ENCODE results near the gene GSPT1. TPM values are rescaled to one million over a fixed set of nuclear protein-coding genes. Genes with fewer than 3 reads are reported as not detected.

Gene GSPT1
- total and polyA plus RNA-seq, 2 experiments from 2014 or later: 126 to 146 TPM

DNA sequence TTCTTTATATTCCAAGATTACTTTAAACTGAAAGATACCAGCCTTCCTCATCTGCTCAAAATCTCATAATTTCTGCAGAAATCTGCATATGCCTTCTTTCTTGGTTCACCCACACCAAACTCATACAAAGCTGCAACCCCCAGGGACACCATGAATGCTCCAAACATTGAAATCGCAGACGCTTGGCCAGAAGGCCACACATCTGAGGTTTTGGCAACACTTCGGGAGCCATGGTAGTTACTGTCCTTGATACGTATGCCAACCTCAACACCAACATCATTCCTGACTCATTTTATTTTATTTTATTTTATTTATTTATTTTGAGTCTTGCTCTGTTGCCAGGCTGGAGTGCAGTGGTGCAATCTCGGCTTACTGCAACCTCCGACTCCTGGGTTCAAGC lies 11.8 kb downstream of the GSPT1 start:
- Mint-ChIP-seq H3K36me3 (ENCODE audit: low read depth) (peaks cover 24% of the 10 kb centered on the region; the same call in 2 of the 3 replicates), H3K27me3 (ENCODE audit: insufficient read depth, low read depth, poor library complexity) (peaks cover 2% of the 10 kb centered on the region), H3K4me3 (no peak overlapping the region), H3K4me1 (peaks cover 2% of the 10 kb centered on the region; the same call in 1 of the 3 replicates), H3K9me3 (no peaks in the 10 kb centered on the region), H3K27ac (no peak overlapping the region)
- Histone ChIP-seq H3K4me1 (ENCODE audit: insufficient read depth) (no peaks in the 10 kb centered on the region), H3F3A (replicated peaks; ENCODE audit: low read depth) (no peaks in the 10 kb centered on the region), H4K20me1 (replicated peaks; ENCODE audit: insufficient read depth) (peaks cover 66% of the 10 kb centered on the region), H3K4me2 (no peak overlapping the region), H3K4me3 (no peak overlapping the region), H3K9me2 (ENCODE audit: insufficient read depth) (no peaks in the 10 kb centered on the region), H3K79me2 (replicated peaks; ENCODE audit: insufficient read depth) (peaks cover 100% of the 10 kb centered on the region), H2AFZ (no peak overlapping the region), H3K36me3 (ENCODE audit: insufficient read depth) (no peaks in the 10 kb centered on the region), H3K27me3 (ENCODE audit: insufficient read depth) (no peaks in the 10 kb centered on the region), H3K27ac (ENCODE audit: low read depth) (no peak overlapping the region)
- DNase-seq (ENCODE audit: low spot score) (no peak), ATAC-seq (no peak)
- TF ChIP-seq, protein P1, sequence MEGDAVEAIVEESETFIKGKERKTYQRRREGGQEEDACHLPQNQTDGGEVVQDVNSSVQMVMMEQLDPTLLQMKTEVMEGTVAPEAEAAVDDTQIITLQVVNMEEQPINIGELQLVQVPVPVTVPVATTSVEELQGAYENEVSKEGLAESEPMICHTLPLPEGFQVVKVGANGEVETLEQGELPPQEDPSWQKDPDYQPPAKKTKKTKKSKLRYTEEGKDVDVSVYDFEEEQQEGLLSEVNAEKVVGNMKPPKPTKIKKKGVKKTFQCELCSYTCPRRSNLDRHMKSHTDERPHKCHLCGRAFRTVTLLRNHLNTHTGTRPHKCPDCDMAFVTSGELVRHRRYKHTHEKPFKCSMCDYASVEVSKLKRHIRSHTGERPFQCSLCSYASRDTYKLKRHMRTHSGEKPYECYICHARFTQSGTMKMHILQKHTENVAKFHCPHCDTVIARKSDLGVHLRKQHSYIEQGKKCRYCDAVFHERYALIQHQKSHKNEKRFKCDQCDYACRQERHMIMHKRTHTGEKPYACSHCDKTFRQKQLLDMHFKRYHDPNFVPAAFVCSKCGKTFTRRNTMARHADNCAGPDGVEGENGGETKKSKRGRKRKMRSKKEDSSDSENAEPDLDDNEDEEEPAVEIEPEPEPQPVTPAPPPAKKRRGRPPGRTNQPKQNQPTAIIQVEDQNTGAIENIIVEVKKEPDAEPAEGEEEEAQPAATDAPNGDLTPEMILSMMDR (conservative IDR thresholded peaks at IDR 0.05; ENCODE audit: low read depth in 2 of 2): no peak
- TF ChIP-seq STAT1 (IDR thresholded peaks at IDR 0.05; ENCODE audit: unreplicated experiment) (no peak), CREB1 (CRISPR knock-in tag; IDR thresholded peaks at IDR 0.05; ENCODE audit: low read depth) (no peak), ZNF114 (CRISPR knock-in tag; IDR thresholded peaks at IDR 0.05) (no peak), NANOG (IDR thresholded peaks at IDR 0.05; ENCODE audit: borderline replicate concordance) (no peak), EZH2 (IDR thresholded peaks at IDR 0.05; ENCODE audit: low read depth, unreplicated experiment) (no peak), EZH2phosphoT487 (IDR thresholded peaks at IDR 0.05; ENCODE audit: unreplicated experiment) (no peak)
- TF ChIP-seq, protein P2, sequence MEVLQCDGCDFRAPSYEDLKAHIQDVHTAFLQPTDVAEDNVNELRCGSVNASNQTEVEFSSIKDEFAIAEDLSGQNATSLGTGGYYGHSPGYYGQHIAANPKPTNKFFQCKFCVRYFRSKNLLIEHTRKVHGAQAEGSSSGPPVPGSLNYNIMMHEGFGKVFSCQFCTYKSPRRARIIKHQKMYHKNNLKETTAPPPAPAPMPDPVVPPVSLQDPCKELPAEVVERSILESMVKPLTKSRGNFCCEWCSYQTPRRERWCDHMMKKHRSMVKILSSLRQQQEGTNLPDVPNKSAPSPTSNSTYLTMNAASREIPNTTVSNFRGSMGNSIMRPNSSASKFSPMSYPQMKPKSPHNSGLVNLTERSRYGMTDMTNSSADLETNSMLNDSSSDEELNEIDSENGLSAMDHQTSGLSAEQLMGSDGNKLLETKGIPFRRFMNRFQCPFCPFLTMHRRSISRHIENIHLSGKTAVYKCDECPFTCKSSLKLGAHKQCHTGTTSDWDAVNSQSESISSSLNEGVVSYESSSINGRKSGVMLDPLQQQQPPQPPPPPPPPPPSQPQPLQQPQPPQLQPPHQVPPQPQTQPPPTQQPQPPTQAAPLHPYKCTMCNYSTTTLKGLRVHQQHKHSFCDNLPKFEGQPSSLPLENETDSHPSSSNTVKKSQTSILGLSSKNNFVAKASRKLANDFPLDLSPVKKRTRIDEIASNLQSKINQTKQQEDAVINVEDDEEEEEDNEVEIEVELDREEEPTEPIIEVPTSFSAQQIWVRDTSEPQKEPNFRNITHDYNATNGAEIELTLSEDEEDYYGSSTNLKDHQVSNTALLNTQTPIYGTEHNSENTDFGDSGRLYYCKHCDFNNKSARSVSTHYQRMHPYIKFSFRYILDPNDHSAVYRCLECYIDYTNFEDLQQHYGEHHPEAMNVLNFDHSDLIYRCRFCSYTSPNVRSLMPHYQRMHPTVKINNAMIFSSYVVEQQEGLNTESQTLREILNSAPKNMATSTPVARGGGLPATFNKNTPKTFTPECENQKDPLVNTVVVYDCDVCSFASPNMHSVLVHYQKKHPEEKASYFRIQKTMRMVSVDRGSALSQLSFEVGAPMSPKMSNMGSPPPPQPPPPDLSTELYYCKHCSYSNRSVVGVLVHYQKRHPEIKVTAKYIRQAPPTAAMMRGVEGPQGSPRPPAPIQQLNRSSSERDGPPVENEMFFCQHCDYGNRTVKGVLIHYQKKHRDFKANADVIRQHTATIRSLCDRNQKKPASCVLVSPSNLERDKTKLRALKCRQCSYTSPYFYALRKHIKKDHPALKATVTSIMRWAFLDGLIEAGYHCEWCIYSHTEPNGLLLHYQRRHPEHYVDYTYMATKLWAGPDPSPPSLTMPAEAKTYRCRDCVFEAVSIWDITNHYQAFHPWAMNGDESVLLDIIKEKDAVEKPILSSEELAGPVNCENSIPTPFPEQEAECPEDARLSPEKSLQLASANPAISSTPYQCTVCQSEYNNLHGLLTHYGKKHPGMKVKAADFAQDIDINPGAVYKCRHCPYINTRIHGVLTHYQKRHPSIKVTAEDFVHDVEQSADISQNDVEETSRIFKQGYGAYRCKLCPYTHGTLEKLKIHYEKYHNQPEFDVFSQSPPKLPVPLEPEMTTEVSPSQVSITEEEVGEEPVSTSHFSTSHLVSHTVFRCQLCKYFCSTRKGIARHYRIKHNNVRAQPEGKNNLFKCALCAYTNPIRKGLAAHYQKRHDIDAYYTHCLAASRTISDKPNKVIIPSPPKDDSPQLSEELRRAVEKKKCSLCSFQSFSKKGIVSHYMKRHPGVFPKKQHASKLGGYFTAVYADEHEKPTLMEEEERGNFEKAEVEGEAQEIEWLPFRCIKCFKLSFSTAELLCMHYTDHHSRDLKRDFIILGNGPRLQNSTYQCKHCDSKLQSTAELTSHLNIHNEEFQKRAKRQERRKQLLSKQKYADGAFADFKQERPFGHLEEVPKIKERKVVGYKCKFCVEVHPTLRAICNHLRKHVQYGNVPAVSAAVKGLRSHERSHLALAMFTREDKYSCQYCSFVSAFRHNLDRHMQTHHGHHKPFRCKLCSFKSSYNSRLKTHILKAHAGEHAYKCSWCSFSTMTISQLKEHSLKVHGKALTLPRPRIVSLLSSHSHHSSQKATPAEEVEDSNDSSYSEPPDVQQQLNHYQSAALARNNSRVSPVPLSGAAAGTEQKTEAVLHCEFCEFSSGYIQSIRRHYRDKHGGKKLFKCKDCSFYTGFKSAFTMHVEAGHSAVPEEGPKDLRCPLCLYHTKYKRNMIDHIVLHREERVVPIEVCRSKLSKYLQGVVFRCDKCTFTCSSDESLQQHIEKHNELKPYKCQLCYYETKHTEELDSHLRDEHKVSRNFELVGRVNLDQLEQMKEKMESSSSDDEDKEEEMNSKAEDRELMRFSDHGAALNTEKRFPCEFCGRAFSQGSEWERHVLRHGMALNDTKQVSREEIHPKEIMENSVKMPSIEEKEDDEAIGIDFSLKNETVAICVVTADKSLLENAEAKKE (CRISPR knock-in tag; IDR thresholded peaks at IDR 0.05): no peak
- TF ChIP-seq, protein P3, sequence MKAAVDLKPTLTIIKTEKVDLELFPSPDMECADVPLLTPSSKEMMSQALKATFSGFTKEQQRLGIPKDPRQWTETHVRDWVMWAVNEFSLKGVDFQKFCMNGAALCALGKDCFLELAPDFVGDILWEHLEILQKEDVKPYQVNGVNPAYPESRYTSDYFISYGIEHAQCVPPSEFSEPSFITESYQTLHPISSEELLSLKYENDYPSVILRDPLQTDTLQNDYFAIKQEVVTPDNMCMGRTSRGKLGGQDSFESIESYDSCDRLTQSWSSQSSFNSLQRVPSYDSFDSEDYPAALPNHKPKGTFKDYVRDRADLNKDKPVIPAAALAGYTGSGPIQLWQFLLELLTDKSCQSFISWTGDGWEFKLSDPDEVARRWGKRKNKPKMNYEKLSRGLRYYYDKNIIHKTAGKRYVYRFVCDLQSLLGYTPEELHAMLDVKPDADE (IDR thresholded peaks at IDR 0.05): no peak
- TF ChIP-seq, protein P4, sequence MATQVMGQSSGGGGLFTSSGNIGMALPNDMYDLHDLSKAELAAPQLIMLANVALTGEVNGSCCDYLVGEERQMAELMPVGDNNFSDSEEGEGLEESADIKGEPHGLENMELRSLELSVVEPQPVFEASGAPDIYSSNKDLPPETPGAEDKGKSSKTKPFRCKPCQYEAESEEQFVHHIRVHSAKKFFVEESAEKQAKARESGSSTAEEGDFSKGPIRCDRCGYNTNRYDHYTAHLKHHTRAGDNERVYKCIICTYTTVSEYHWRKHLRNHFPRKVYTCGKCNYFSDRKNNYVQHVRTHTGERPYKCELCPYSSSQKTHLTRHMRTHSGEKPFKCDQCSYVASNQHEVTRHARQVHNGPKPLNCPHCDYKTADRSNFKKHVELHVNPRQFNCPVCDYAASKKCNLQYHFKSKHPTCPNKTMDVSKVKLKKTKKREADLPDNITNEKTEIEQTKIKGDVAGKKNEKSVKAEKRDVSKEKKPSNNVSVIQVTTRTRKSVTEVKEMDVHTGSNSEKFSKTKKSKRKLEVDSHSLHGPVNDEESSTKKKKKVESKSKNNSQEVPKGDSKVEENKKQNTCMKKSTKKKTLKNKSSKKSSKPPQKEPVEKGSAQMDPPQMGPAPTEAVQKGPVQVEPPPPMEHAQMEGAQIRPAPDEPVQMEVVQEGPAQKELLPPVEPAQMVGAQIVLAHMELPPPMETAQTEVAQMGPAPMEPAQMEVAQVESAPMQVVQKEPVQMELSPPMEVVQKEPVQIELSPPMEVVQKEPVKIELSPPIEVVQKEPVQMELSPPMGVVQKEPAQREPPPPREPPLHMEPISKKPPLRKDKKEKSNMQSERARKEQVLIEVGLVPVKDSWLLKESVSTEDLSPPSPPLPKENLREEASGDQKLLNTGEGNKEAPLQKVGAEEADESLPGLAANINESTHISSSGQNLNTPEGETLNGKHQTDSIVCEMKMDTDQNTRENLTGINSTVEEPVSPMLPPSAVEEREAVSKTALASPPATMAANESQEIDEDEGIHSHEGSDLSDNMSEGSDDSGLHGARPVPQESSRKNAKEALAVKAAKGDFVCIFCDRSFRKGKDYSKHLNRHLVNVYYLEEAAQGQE (IDR thresholded peaks at IDR 0.05; ENCODE audit: unreplicated experiment): no peak
